ENCODE data around the gene ABI3.
"Not testable (repeated sequence)": the region's sequence is repeated elsewhere in the genome, so short reads cannot be mapped to it uniquely, and the experiment has no call there.

ABI3 gene

GRCh38 chr17:49258394-49258793, 47.9 kb downstream of the ABI3 start:
- DNase-seq = no peak

- no peak for DNase-seq
Measured at GRCh38 chr17:49259663-49260010, 49.1 kb downstream of the ABI3 start.

GRCh38 chr17:49260011-49260816, 49.7 kb downstream of the ABI3 start:
- peak; percentile 62 for DNase-seq

GRCh38 chr17:49260817-49261291, 50.3 kb downstream of the ABI3 start:
- no peak for DNase-seq

GRCh38 chr17:49261540-49261939, 51.0 kb downstream of the ABI3 start:
- DNase-seq = not testable (repeated sequence)

GRCh38 chr17:49266233-49266632, 55.7 kb downstream of the ABI3 start:
- no peak for DNase-seq

- no peak for DNase-seq
Measured at GRCh38 chr17:49267912-49268311, 57.4 kb downstream of the ABI3 start.

- no peak for DNase-seq
Measured at GRCh38 chr17:49269356-49269755, 58.8 kb downstream of the ABI3 start.

All from 8988T (cell line).